Astrocyte of the spinal cord (primary cell): ENCODE measurements around the gene CAMTA1.
A peak's percentile ranks its signal among the peaks of the same experiment; 100 is the strongest.
"Not testable (repeated sequence)": the region's sequence is repeated elsewhere in the genome, so short reads cannot be mapped to it uniquely, and the experiment has no call there.

Experiments
- DNase-seq: peaks from one replicate; pipeline ENCODE4 v3.0.0; 2011; ENCODE audit warnings: low read depth, low spot score
- H3K4me3 ChIP-seq: 2 replicates; pipeline ENCODE4 v1.5.1; 2011; ENCODE audit warnings: low read depth, mild to moderate bottlenecking, low read length, moderate library complexity
- in situ Hi-C: cut with HindIII; loops from 2 replicates; pipeline ENCODE4 v1.10.0; 2017; ENCODE audit warnings: low sequenced_read_pairs
- TF ChIP-seq, protein P1 (sequence below): IDR thresholded peaks from 2 replicates; pipeline ENCODE4 v1.5.1; 2012; ENCODE audit warnings: low read depth, mild to moderate bottlenecking, low read length, inconsistent platforms

CAMTA1 gene, protein sequence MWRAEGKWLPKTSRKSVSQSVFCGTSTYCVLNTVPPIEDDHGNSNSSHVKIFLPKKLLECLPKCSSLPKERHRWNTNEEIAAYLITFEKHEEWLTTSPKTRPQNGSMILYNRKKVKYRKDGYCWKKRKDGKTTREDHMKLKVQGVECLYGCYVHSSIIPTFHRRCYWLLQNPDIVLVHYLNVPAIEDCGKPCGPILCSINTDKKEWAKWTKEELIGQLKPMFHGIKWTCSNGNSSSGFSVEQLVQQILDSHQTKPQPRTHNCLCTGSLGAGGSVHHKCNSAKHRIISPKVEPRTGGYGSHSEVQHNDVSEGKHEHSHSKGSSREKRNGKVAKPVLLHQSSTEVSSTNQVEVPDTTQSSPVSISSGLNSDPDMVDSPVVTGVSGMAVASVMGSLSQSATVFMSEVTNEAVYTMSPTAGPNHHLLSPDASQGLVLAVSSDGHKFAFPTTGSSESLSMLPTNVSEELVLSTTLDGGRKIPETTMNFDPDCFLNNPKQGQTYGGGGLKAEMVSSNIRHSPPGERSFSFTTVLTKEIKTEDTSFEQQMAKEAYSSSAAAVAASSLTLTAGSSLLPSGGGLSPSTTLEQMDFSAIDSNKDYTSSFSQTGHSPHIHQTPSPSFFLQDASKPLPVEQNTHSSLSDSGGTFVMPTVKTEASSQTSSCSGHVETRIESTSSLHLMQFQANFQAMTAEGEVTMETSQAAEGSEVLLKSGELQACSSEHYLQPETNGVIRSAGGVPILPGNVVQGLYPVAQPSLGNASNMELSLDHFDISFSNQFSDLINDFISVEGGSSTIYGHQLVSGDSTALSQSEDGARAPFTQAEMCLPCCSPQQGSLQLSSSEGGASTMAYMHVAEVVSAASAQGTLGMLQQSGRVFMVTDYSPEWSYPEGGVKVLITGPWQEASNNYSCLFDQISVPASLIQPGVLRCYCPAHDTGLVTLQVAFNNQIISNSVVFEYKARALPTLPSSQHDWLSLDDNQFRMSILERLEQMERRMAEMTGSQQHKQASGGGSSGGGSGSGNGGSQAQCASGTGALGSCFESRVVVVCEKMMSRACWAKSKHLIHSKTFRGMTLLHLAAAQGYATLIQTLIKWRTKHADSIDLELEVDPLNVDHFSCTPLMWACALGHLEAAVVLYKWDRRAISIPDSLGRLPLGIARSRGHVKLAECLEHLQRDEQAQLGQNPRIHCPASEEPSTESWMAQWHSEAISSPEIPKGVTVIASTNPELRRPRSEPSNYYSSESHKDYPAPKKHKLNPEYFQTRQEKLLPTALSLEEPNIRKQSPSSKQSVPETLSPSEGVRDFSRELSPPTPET (N-terminal part only)

GRCh38 chr1:6785318-6785727, at the start of gene CAMTA1:
Gene CAMTA1, plus strand, starts transcription at chr1:6785454. Its CDS starts 77 bp downstream, at chr1:6785531.
- in situ Hi-C loops = no loop called here
- TF ChIP-seq, protein P1, sequence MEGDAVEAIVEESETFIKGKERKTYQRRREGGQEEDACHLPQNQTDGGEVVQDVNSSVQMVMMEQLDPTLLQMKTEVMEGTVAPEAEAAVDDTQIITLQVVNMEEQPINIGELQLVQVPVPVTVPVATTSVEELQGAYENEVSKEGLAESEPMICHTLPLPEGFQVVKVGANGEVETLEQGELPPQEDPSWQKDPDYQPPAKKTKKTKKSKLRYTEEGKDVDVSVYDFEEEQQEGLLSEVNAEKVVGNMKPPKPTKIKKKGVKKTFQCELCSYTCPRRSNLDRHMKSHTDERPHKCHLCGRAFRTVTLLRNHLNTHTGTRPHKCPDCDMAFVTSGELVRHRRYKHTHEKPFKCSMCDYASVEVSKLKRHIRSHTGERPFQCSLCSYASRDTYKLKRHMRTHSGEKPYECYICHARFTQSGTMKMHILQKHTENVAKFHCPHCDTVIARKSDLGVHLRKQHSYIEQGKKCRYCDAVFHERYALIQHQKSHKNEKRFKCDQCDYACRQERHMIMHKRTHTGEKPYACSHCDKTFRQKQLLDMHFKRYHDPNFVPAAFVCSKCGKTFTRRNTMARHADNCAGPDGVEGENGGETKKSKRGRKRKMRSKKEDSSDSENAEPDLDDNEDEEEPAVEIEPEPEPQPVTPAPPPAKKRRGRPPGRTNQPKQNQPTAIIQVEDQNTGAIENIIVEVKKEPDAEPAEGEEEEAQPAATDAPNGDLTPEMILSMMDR = no peak
- no peak for DNase-seq
- peak within 1 kb of the TSS; percentile 67 for H3K4me3 ChIP-seq

GRCh38 chr1:6738987-6739676, 46.1 kb upstream of the CAMTA1 start:
- no peak overlapping the region for H3K4me3 ChIP-seq
- in situ Hi-C loops = no loop called here
- TF ChIP-seq, protein P1 = no peak
- DNase-seq = no peak

- DNase-seq, in situ Hi-C loops, H3K4me3 ChIP-seq: not testable (repeated sequence)
Observed at GRCh38 chr1:6742676-6743188, 42.5 kb upstream of the CAMTA1 start.

- in situ Hi-C loops = no loop called here
- no peak overlapping the region for H3K4me3 ChIP-seq
- TF ChIP-seq, protein P1 = no peak
- peak; percentile 83 for DNase-seq
Observed at GRCh38 chr1:6743189-6744101, 41.8 kb upstream of the CAMTA1 start.

- TF ChIP-seq, protein P1 = no peak
- DNase-seq = no peak
- in situ Hi-C loops = no loop called here
Observed at GRCh38 chr1:6745073-6745472, 40.2 kb upstream of the CAMTA1 start.

DNA sequence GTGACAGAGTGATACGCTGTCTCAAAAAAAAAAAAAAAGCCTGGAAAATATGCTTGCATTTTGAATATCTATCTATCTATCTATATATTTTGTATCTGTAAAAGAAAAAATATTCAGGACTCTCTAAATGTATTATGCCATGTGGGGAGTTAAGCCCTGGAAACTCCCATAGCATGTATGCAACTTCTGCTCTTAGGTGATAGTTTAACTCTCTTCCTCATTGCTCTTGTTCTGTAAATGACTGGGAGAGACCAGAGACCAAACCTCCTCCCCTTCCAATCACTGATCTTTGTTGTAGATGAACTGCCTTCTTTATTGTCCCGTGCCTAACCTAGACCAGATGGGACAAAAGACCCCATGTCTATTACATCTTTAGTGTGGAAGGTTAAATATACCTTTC, 37.6 kb upstream of the CAMTA1 start:
- TF ChIP-seq, protein P1 = no peak
- in situ Hi-C loops = no loop called here
- H3K4me3 ChIP-seq = no peak overlapping the region
- DNase-seq = no peak

More at GRCh38 chr1:6745073-6745472, 40.2 kb upstream of the CAMTA1 start:
- no peak overlapping the region for H3K4me3 ChIP-seq
